ENCODE measurements around the gene MAN1B1. TPM values are rescaled to one million over a fixed set of nuclear protein-coding genes. Genes with fewer than 3 reads are reported as not detected.

Gene MAN1B1
- total RNA-seq, 1 donor from 2014 or later: 24.6 TPM

GRCh38 chr9:137152844-137153405, 66.1 kb downstream of the MAN1B1 start:
- Mint-ChIP-seq H3K27me3 (ENCODE audit: insufficient read depth, low read depth) (peaks cover 32% of the 10 kb centered on the region), H3K9me3 (peaks cover 3% of the 10 kb centered on the region), H3K36me3 (no peaks in the 10 kb centered on the region), H3K4me3 (no peak overlapping the region), H3K4me1 (no peaks in the 10 kb centered on the region), H3K27ac (no peak overlapping the region)
- Histone ChIP-seq H3K27me3 (peaks cover 81% of the 10 kb centered on the region), H3F3A (ENCODE audit: low read depth) (peaks cover 23% of the 10 kb centered on the region), H3K9me3 (ENCODE audit: low read depth) (no peaks in the 10 kb centered on the region), H3K4me1 (no peaks in the 10 kb centered on the region), H3K9ac (no peak overlapping the region), H3K36me3 (no peaks in the 10 kb centered on the region), H3K79me2 (ENCODE audit: low read depth) (no peaks in the 10 kb centered on the region), H4K20me1 (ENCODE audit: low read depth) (peaks cover 5% of the 10 kb centered on the region), H3K27ac (no peak overlapping the region), H3K4me2 (no peak overlapping the region), H2AFZ (replicated peaks) (no peak overlapping the region), H3K4me3 (no peak overlapping the region)
- DNase-seq (ENCODE audit: low spot score): no peak
- no peak for TF ChIP-seq EZH2phosphoT487 (IDR thresholded peaks at IDR 0.05)
- TF ChIP-seq CTCF (IDR thresholded peaks at IDR 0.05): no peak

GRCh38 chr9:137156567-137157375, 70.0 kb downstream of the MAN1B1 start:
- peaks cover 84% of the 10 kb centered on the region for H3K27me3 ChIP-seq
- DNase-seq (ENCODE audit: low spot score): peak; percentile 61
- Mint-ChIP-seq H3K9me3 (no peaks in the 10 kb centered on the region), H3K4me1 (peaks cover 2% of the 10 kb centered on the region), H3K36me3 (peaks cover 1% of the 10 kb centered on the region), H3K27me3 (ENCODE audit: insufficient read depth, low read depth) (peaks cover 59% of the 10 kb centered on the region), H3K4me3 (no peak overlapping the region), H3K27ac (no peak overlapping the region)
- no peak overlapping the region for H3K4me2 ChIP-seq
- no peaks in the 10 kb centered on the region for H3K4me1 ChIP-seq
- TF ChIP-seq EZH2 (IDR thresholded peaks at IDR 0.05) (peak; percentile 63), EZH2phosphoT487 (IDR thresholded peaks at IDR 0.05) (peak; percentile 36), CTCF (IDR thresholded peaks at IDR 0.05) (no peak)
- no peak overlapping the region for H2AFZ ChIP-seq (replicated peaks)
- no peak overlapping the region for H3K27ac ChIP-seq
- no peak overlapping the region for H3K9ac ChIP-seq
- no peaks in the 10 kb centered on the region for H3K79me2 ChIP-seq (ENCODE audit: low read depth)
- H3K36me3 ChIP-seq: no peaks in the 10 kb centered on the region
- H3K4me3 ChIP-seq: no peak overlapping the region
- H3K9me3 ChIP-seq (ENCODE audit: low read depth): no peaks in the 10 kb centered on the region
- peaks cover 13% of the 10 kb centered on the region for H4K20me1 ChIP-seq (ENCODE audit: low read depth)
- peaks cover 17% of the 10 kb centered on the region for H3F3A ChIP-seq (ENCODE audit: low read depth)

GRCh38 chr9:137157618-137158415, 71.0 kb downstream of the MAN1B1 start:
- no peak for DNase-seq (ENCODE audit: low spot score)
- no peak for TF ChIP-seq EZH2phosphoT487 (IDR thresholded peaks at IDR 0.05)
- peak; percentile 1 for TF ChIP-seq EZH2 (IDR thresholded peaks at IDR 0.05)
- no peak for TF ChIP-seq CTCF (IDR thresholded peaks at IDR 0.05)
- H3K4me2 ChIP-seq: no peak overlapping the region
- peaks cover 2% of the 10 kb centered on the region for H3K4me1 Mint-ChIP-seq
- no peaks in the 10 kb centered on the region for H3K36me3 ChIP-seq
- H3K9ac ChIP-seq: no peak overlapping the region
- peaks cover 18% of the 10 kb centered on the region for H4K20me1 ChIP-seq (ENCODE audit: low read depth)
- peaks cover 8% of the 10 kb centered on the region for H3K4me1 ChIP-seq
- peaks cover 88% of the 10 kb centered on the region for H3K27me3 ChIP-seq
- no peaks in the 10 kb centered on the region for H3K79me2 ChIP-seq (ENCODE audit: low read depth)
- no peak overlapping the region for H3K27ac ChIP-seq
- peaks cover 1% of the 10 kb centered on the region for H3K36me3 Mint-ChIP-seq
- no peak overlapping the region for H2AFZ ChIP-seq (replicated peaks)
- no peaks in the 10 kb centered on the region for H3K9me3 Mint-ChIP-seq
- no peak overlapping the region for H3K4me3 ChIP-seq
- no peak overlapping the region for H3K4me3 Mint-ChIP-seq
- peaks cover 62% of the 10 kb centered on the region for H3K27me3 Mint-ChIP-seq (ENCODE audit: insufficient read depth, low read depth)
- H3K27ac Mint-ChIP-seq: no peak overlapping the region
- H3F3A ChIP-seq (ENCODE audit: low read depth): peaks cover 10% of the 10 kb centered on the region
- H3K9me3 ChIP-seq (ENCODE audit: low read depth): no peaks in the 10 kb centered on the region
